B cell (primary cell): ENCODE measurements around the gene AQP6.

Source experiments
- CTCF ChIP-seq: fragments of 200-600 bp; IDR thresholded peaks from one replicate; pipeline ENCODE4 v1.8.0; 2022; ENCODE audit warnings: antibody characterized with exemption, mild to moderate bottlenecking
- EZH2 ChIP-seq: IDR thresholded peaks from 2 replicates; pipeline ENCODE4 v1.6.1; 2012; ENCODE audit warnings: borderline replicate concordance, low read depth, mild to moderate bottlenecking, moderate library complexity, low read length; ENCODE audit not compliant: insufficient read depth, poor library complexity, severe bottlenecking

- TF ChIP-seq CTCF (no peak), EZH2 (no peak)
These were observed 618 bp upstream of the AQP6 start for GRCh38 chr12:49972129-49972528.
